Epithelial cell of esophagus (primary cell): Measurements from ENCODE around the gene C2CD2L.
A peak's percentile ranks its signal among the peaks of the same experiment; 100 is the strongest.

ENCODE experiments used
- DNase-seq: peaks from one replicate; pipeline ENCODE4 v3.0.0; 2010; ENCODE audit warnings: low read depth
- H3K4me3 ChIP-seq: 2 replicates; pipeline ENCODE4 v1.5.1; 2011; ENCODE audit warnings: mild to moderate bottlenecking, low read length, control low read depth
- CTCF ChIP-seq: IDR thresholded peaks from 2 replicates; pipeline ENCODE4 v1.5.1; 2011; ENCODE audit warnings: low read depth, mild to moderate bottlenecking, low read length, control low read depth, inconsistent platforms; ENCODE audit not compliant: insufficient read depth; ENCODE audit errors: missing control alignments

Gene C2CD2L

DNA sequence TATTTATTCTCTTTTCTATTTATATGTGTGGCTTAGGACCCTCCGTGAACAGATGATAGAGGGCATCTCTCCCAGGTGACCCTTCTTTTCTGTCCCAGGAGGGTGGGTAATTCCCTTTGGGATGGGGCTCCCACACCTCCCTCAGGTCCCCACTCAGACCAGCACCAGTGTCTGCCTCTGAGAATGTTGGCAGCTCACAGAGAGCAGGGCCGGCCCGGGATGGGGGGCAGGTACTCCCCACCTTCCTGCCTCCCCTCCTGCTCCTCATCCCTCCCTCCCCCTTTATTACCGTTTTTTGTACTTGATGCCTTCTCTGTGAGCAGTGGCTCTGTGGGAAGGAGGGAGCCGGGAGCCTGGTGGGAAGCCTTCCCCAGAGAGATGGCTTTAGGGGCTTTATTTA, 9.5 kb downstream of the C2CD2L start:
- H3K4me3 ChIP-seq = no peak overlapping the region
- no peak for DNase-seq
- TF ChIP-seq CTCF = no peak

GRCh38 chr11:119117004-119117706, 10.0 kb downstream of the C2CD2L start:
- TF ChIP-seq CTCF = no peak
- H3K4me3 ChIP-seq = no peak overlapping the region
- no peak for DNase-seq

- DNase-seq = no peak
- no peak for TF ChIP-seq CTCF
These were observed 11.1 kb downstream of the C2CD2L start for GRCh38 chr11:119118227-119118626.

DNA sequence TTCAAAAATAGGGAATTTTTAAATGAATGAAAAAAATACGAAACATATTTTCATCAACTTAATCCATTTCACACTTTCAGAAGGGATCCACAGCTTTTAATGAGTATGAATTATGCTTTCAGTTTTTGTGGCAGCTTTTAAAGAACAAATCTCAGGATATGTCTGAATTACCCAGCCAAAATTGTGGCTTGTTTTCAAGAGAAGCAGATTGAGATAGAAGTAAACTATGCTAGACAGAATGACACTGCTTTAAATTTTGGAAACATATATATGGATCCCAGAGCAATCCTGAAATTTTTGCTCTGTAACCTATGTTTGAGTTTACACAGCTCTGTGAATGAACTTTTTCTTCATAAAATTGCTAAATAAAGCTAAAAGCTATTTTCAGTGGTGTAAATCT, 11.8 kb downstream of the C2CD2L start:
- TF ChIP-seq CTCF = no peak
- no peak overlapping the region for H3K4me3 ChIP-seq
- DNase-seq = no peak

More at GRCh38 chr11:119118227-119118626, 11.1 kb downstream of the C2CD2L start:
- H3K4me3 ChIP-seq = no peak overlapping the region

- no peak for TF ChIP-seq CTCF
- no peak for DNase-seq
- peak overlapping the region; percentile 96 for H3K4me3 ChIP-seq
These were observed 13.5 kb downstream of the C2CD2L start for GRCh38 chr11:119120639-119121007.

GRCh38 chr11:119121008-119121810, 14.1 kb downstream of the C2CD2L start, which contains the start of gene HINFP:
HINFP (plus strand) TSS chr11:119121580; CDS start chr11:119126945, 5,365 bp downstream.
- DNase-seq = peak; percentile 100
- no peak for TF ChIP-seq CTCF
- peak within 1 kb of the TSS; percentile 96 for H3K4me3 ChIP-seq
